HEK293 (cell line): Measurements from ENCODE around the gene PCDHB2.
A peak's percentile ranks its signal among the peaks of the same experiment; 100 is the strongest.

Experiments
- CTCF ChIA-PET: fragments of 350-600 bp; formaldehyde crosslinking; extraction: SDS; loops from one replicate; lab custom pipeline; 2021; ENCODE audit warnings: antibody characterized with exemption; lab: Yijun Ruan, JAX
- POLR2A ChIA-PET: fragments of 300-600 bp; formaldehyde crosslinking; extraction: SDS; loops from one replicate; lab custom pipeline; 2020; ENCODE audit warnings: antibody characterized with exemption, inconsistent platforms; lab: Yijun Ruan, JAX
- H3K27ac ChIP-seq: fragments of 200-500 bp; sonication (Bioruptor generic); 2 replicates; pipeline ENCODE4 v1.5.1; 2014; ENCODE audit warnings: low read depth, low read length, control low read depth, inconsistent platforms; ENCODE audit errors: extremely low read depth
- H3K36me3 ChIP-seq, 2 experiments: fragments of 200-500 bp in 1 of 2; sonication (Bioruptor generic) in 1 of 2; 1 replicate in 1 of 2; 2 replicates in 1 of 2; pipeline ENCODE4 v1.5.1; 2014 to 2017; ENCODE audit warnings: inconsistent platforms in 2 of 2, low read length in 2 of 2; ENCODE audit not compliant: control insufficient read depth in 2 of 2, insufficient read depth in 1 of 2
- H3K4me1 ChIP-seq: fragments of 200-500 bp; sonication (Bioruptor generic); 2 replicates; pipeline ENCODE4 v1.5.1; 2014; ENCODE audit warnings: mild to moderate bottlenecking, low read length, inconsistent platforms; ENCODE audit not compliant: control insufficient read depth, insufficient read depth
- H3K4me3 ChIP-seq: 2 replicates; pipeline ENCODE4 v1.5.1; 2011; ENCODE audit warnings: low read depth, mild to moderate bottlenecking, control low read depth, low read length, moderate library complexity
- H3K9me3 ChIP-seq: fragments of 200-500 bp; sonication (Bioruptor generic); 2 replicates; pipeline ENCODE4 v1.5.1; 2014; ENCODE audit warnings: low read depth, low read length, inconsistent platforms; ENCODE audit not compliant: control insufficient read depth, insufficient read depth
- SCRT1 ChIP-seq: fragments of 450-650 bp; formaldehyde crosslinking; IDR thresholded peaks from 2 replicates; pipeline ENCODE4 v1.5.1; 2016; ENCODE audit warnings: missing biosample characterization, missing genetic modification characterization, borderline replicate concordance
- SCRT2 ChIP-seq: fragments of 450-650 bp; formaldehyde crosslinking; IDR thresholded peaks from 2 replicates; pipeline ENCODE4 v1.5.1; 2016; ENCODE audit warnings: missing biosample characterization, missing genetic modification characterization
- ZBTB17 ChIP-seq: fragments of 450-650 bp; formaldehyde crosslinking; IDR thresholded peaks from 2 replicates; pipeline ENCODE4 v1.5.1; 2016; ENCODE audit warnings: missing biosample characterization, missing genetic modification characterization
- ZBTB26 ChIP-seq: fragments of 450-650 bp; formaldehyde crosslinking; optimal IDR thresholded peaks from 2 replicates; pipeline ENCODE3; 2016; ENCODE audit warnings: missing biosample characterization, mild to moderate bottlenecking, missing genetic modification characterization
- ZBTB48 ChIP-seq: fragments of 450-650 bp; formaldehyde crosslinking; IDR thresholded peaks from 2 replicates; pipeline ENCODE4 v1.5.1; 2016; ENCODE audit warnings: missing biosample characterization, missing genetic modification characterization
- ZFP37 ChIP-seq: fragments of 450-650 bp; formaldehyde crosslinking; IDR thresholded peaks from 2 replicates; pipeline ENCODE4 v1.5.1; 2016; ENCODE audit warnings: missing biosample characterization, missing genetic modification characterization
- ZNF37A ChIP-seq: fragments of 450-650 bp; IDR thresholded peaks from 2 replicates; pipeline ENCODE4 v1.5.1; 2018; ENCODE audit warnings: missing biosample characterization, missing genetic modification characterization
- ZNF394 ChIP-seq: fragments of 450-650 bp; formaldehyde crosslinking; IDR thresholded peaks from 2 replicates; pipeline ENCODE4 v1.5.1; 2016; ENCODE audit warnings: missing biosample characterization, missing genetic modification characterization, mild to moderate bottlenecking, moderate library complexity, borderline replicate concordance
- ZNF416 ChIP-seq: fragments of 450-650 bp; formaldehyde crosslinking; IDR thresholded peaks from 2 replicates; pipeline ENCODE4 v1.5.1; 2016; ENCODE audit warnings: missing biosample characterization, missing genetic modification characterization
- ZNF600 ChIP-seq: fragments of 450-650 bp; formaldehyde crosslinking; IDR thresholded peaks from 2 replicates; pipeline ENCODE4 v1.5.1; 2016; ENCODE audit warnings: missing biosample characterization, missing genetic modification characterization
- ZNF610 ChIP-seq: fragments of 450-650 bp; formaldehyde crosslinking; IDR thresholded peaks from 2 replicates; pipeline ENCODE4 v1.5.1; 2016; ENCODE audit warnings: missing biosample characterization, missing genetic modification characterization, borderline replicate concordance
- ZNF654 ChIP-seq: fragments of 450-650 bp; formaldehyde crosslinking; IDR thresholded peaks from 2 replicates; pipeline ENCODE4 v1.5.1; 2016; ENCODE audit warnings: low read depth, missing biosample characterization, missing genetic modification characterization
- ZNF660 ChIP-seq: fragments of 450-650 bp; IDR thresholded peaks from 2 replicates; pipeline ENCODE4 v1.5.1; 2018; ENCODE audit warnings: missing biosample characterization, mild to moderate bottlenecking, missing genetic modification characterization
- ZNF707 ChIP-seq: fragments of 450-650 bp; formaldehyde crosslinking; IDR thresholded peaks from 2 replicates; pipeline ENCODE4 v1.5.1; 2016; ENCODE audit warnings: missing biosample characterization, missing genetic modification characterization
- ZNF776 ChIP-seq: fragments of 450-650 bp; formaldehyde crosslinking; IDR thresholded peaks from 2 replicates; pipeline ENCODE4 v1.5.0; 2017; ENCODE audit warnings: missing biosample characterization, missing genetic modification characterization, borderline replicate concordance

PCDHB2 gene

DNA sequence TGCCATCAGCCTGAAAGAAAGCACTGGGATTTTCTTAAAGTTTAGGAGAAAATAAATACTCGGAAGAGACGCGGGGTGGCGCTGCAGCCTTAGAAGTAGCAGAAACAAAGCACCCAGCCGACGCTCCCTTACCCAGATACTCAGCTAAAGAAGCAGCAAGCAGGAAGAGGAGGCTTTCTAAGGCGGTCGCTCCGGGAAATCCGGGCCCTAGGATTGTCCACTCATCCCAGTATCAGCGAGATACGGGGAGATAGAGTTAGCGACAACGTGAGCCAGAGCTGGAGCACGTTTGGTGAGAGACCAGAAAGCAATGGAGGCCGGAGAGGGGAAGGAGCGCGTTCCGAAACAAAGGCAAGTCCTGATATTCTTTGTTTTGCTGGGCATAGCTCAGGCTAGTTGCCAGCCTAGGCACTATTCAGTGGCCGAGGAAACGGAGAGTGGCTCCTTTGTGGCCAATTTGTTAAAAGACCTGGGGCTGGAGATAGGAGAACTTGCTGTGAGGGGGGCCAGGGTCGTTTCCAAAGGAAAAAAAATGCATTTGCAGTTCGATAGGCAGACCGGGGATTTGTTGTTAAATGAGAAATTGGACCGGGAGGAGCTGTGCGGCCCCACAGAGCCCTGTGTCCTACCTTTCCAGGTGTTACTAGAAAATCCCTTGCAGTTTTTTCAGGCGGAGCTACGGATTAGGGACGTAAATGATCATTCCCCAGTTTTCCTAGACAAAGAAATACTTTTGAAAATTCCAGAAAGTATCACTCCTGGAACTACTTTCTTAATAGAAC, at the start of gene PCDHB2:
Gene PCDHB2, plus strand, starts transcription at position 135 of the 782 bp plus-strand sequence. Its CDS starts 176 bp downstream, at position 311.
- Histone ChIP-seq H3K4me3 (peak within 1 kb of the TSS; percentile 55), H3K4me1 (no peaks in the 10 kb centered on the region), H3K36me3 (no peaks in the 10 kb centered on the region), H3K27ac (no peak within 1 kb of the TSS), H3K9me3 (0 out of 2 replicates have a peak, but pooled peaks cover 2% of the 10 kb centered on the region)
- POLR2A ChIA-PET: interaction anchor here (0.6 to 0.7 kb wide), 4 partner anchors 10 to 1633 kb away, joined by 3 to 6 read pairs (median 4); no protein-coding TSS in a partner anchor
- TF ChIP-seq ZBTB48 (tag by site-specific recombination) (peak; percentile 97), ZNF660 (tag by site-specific recombination) (peak; percentile 38; the same call in 1 of the 2 replicates), ZNF707 (tag by site-specific recombination) (no peak), ZNF394 (tag by site-specific recombination) (peak; percentile 48), ZNF776 (tag by site-specific recombination) (no peak), SCRT1 (tag by site-specific recombination) (no peak), ZBTB17 (peak; percentile 29; the same call in 1 of the 2 replicates), ZBTB26 (peak; percentile 13), ZNF610 (tag by site-specific recombination) (no peak), ZNF600 (tag by site-specific recombination) (0 out of 2 replicates have a peak, but pooled peaks have one; percentile 10), ZNF654 (tag by site-specific recombination) (peak; percentile 67), ZNF37A (tag by site-specific recombination) (no peak)
- CTCF ChIA-PET: interaction anchor here (0.7 to 2.5 kb wide), 11 partner anchors 9 to 469 kb away, joined by 3 to 13 read pairs (median 4); partner anchors contain the start of genes PCDHB10, PCDHB5, PCDHB6 and PCDHB9

- Histone ChIP-seq H3K4me1 (no peaks in the 10 kb centered on the region), H3K4me3 (peak within 1 kb of the TSS; percentile 39), H3K9me3 (no peaks in the 10 kb centered on the region), H3K27ac (no peak within 1 kb of the TSS), H3K36me3 (no peaks in the 10 kb centered on the region)
- ChIA-PET CTCF (interaction anchor here (0.6 to 1.9 kb wide), 3 partner anchors 9 to 182 kb away, joined by 3 to 7 read pairs (median 3); partner anchors contain the start of gene PCDHA11), POLR2A (no interaction called here)
- 0 out of 2 replicates have a peak, but pooled peaks have one; percentile 52 for TF ChIP-seq SCRT1 (tag by site-specific recombination)
- peak; percentile 98 for TF ChIP-seq SCRT2
- TF ChIP-seq ZNF416 (tag by site-specific recombination): no peak
Measured at GRCh38 chr5:141050622-141051520, 43.5 kb upstream of the PCDHB2 start, which contains the start of gene PCDHB1. Gene PCDHB1, plus strand, starts transcription at chr5:141051374. Its CDS starts 97 bp downstream, at chr5:141051471.

DNA sequence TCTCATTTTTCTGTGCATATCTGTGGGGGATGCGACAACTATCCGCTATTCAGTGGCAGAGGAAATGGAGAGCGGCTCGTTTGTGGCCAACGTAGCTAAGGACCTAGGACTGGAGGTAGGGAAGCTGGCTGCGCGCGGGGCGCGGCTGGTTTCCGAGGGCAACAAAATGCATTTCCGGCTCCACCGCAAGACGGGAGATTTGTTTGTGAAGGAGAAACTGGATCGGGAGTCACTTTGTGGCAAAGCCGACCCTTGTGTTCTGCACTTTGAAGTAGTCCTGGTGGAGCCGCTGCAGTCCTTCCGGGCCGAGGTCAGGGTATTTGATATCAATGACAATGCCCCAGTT, 42.9 kb upstream of the PCDHB2 start:
- no peaks in the 10 kb centered on the region for H3K36me3 ChIP-seq
- CTCF ChIA-PET: interaction anchor here (0.6 to 1.9 kb wide), 2 partner anchors 91 to 183 kb away, joined by 3 to 7 read pairs; partner anchors contain the start of gene PCDHA11
- H3K4me3 ChIP-seq: peak overlapping the region; percentile 39
- H3K4me1 ChIP-seq: no peaks in the 10 kb centered on the region
- POLR2A ChIA-PET: no interaction called here
- H3K27ac ChIP-seq: no peak overlapping the region
- TF ChIP-seq SCRT2 (peak; percentile 55; the same call in 1 of the 2 replicates), ZFP37 (no peak)
- TF ChIP-seq, all 188 proteins: peak for 1
- H3K9me3 ChIP-seq: no peaks in the 10 kb centered on the region
